Measurements from ENCODE around the gene ELOB. TPM values are rescaled to one million over a fixed set of nuclear protein-coding genes. Genes with fewer than 3 reads are reported as not detected.

The ELOB gene
- total and polyA plus RNA-seq, 2 of the 8 experiments (the other 6 are each of a cell fraction or from before 2014, with no cell fraction given): 237 to 1,357 TPM

GRCh38 chr16:2761886-2762583 lies 15.0 kb downstream of the ELOB start:
- H2BK20ac ChIP-seq (ENCODE audit: low read length): no peak overlapping the region
- DNase-seq (ENCODE audit: low read depth in 1 of 2, low spot score in 2 of 2): no peak
- no peak overlapping the region for H4K5ac ChIP-seq (ENCODE audit: insufficient read length, low read depth, low read length)
- H3K23ac ChIP-seq (ENCODE audit: insufficient read length): no peak overlapping the region
- peaks cover 16 to 29% of the 10 kb centered on the region in 2 experiments; a peak in 3 of 4 replicates for H3K9me3 ChIP-seq (ENCODE audit: insufficient read depth in 2 of 2, low read depth in 1 of 2, low read length in 1 of 2)
- 95% methylated on average over 42 of the region's 42 CpGs; no CpG with 5 or more reads in 1 of the 2 experiments for WGBS, 2 experiments (ENCODE audit: extremely low coverage in 1 of 2, insufficient coverage in 1 of 2, insufficient read length in 1 of 2, insufficient replicate concordance in 2 of 2, low coverage in 1 of 2, low lambda C conversion rate in 2 of 2, missing lambda C conversion rate in 1 of 2)
- peaks cover 7% of the 10 kb centered on the region for H3K79me1 ChIP-seq (ENCODE audit: low read depth, low read length)
- no peak for TF ChIP-seq HDAC6 (IDR thresholded peaks at IDR 0.05; ENCODE audit: low read depth, low read length)
- TF ChIP-seq RNF2 (IDR thresholded peaks at IDR 0.05; ENCODE audit: borderline replicate concordance, low read depth, low read length, missing control alignments, poor library complexity, severe bottlenecking): no peak
- peak; percentile 78; the same call in 1 of the 2 replicates for TF ChIP-seq KDM1A (IDR thresholded peaks at IDR 0.05; ENCODE audit: borderline replicate concordance, low read length)
- TF ChIP-seq POLR2A (IDR thresholded peaks at IDR 0.05; ENCODE audit: control extremely low read depth in 1 of 2, low read depth in 2 of 2, low read length in 2 of 2): peak in 1 of 2 experiments; percentile 37; a peak in 2 of 3 replicates
- no peak for TF ChIP-seq RBBP5 (IDR thresholded peaks at IDR 0.05; ENCODE audit: borderline replicate concordance, low read depth, low read length)
- TF ChIP-seq POLR2AphosphoS5 (IDR thresholded peaks at IDR 0.05; ENCODE audit: low read depth, low read length): peak; percentile 90
- TF ChIP-seq HDAC2 (IDR thresholded peaks at IDR 0.05; ENCODE audit: borderline replicate concordance in 1 of 2, low read depth in 2 of 2, low read length in 2 of 2): no peak
- peaks cover 80 to 100% (median 99%) of the 10 kb centered on the region in 4 experiments for H3K36me3 ChIP-seq (ENCODE audit: control insufficient read depth in 2 of 4, insufficient read depth in 4 of 4, low read length in 3 of 4)
- no peak overlapping the region for H4K91ac ChIP-seq (replicated peaks; ENCODE audit: insufficient read length, low read length)
- no peak overlapping the region for H2AFZ ChIP-seq (ENCODE audit: low read length)
- no peak overlapping the region; a peak in 1 of 4 replicates for H3K4me2 ChIP-seq (ENCODE audit: insufficient read depth in 1 of 2, low read depth in 2 of 2, low read length in 2 of 2)
- no peak for FAIRE-seq
- H3K14ac ChIP-seq (ENCODE audit: insufficient read length): no peak overlapping the region
- no peak overlapping the region for H3K56ac ChIP-seq (replicated peaks; ENCODE audit: insufficient read length, low read depth, low read length)
- no peak overlapping the region for H2BK15ac ChIP-seq (ENCODE audit: low read length)
- no peak overlapping the region for H2BK120ac ChIP-seq (replicated peaks; ENCODE audit: low read depth, low read length)
- H4K20me1 ChIP-seq (replicated peaks in 1 of 2; ENCODE audit: control insufficient read depth in 1 of 2, insufficient read depth in 2 of 2, low read length in 2 of 2): peaks cover 4 to 11% of the 10 kb centered on the region in 2 experiments
- no peak overlapping the region for H2BK12ac ChIP-seq (ENCODE audit: low read depth, low read length)
- H3K9ac ChIP-seq (replicated peaks in 1 of 4; ENCODE audit: extremely low read depth in 1 of 4, low read depth in 3 of 4, low read length in 3 of 4): no peak overlapping the region
- POLR2A ChIA-PET (ENCODE audit: partially characterized antibody): interaction anchor here (0.9 to 4.8 kb wide), 7 partner anchors 8 to 24 kb away, joined by 3 to 64 read pairs (median 4); partner anchors contain the start of gene SRRM2
- no peak overlapping the region for H3K27ac ChIP-seq (ENCODE audit: low read depth, low read length)
- peaks cover 17 to 99% of the 10 kb centered on the region in 2 experiments for H3K79me2 ChIP-seq (ENCODE audit: control insufficient read depth in 1 of 2, insufficient read depth in 2 of 2, low read length in 2 of 2)
- no peak overlapping the region for H3K18ac ChIP-seq (ENCODE audit: extremely low read depth, low read length)
- CTCF ChIA-PET (ENCODE audit: partially characterized antibody): no interaction called here
- H3K4me3 ChIP-seq (ENCODE audit: extremely low read depth in 1 of 4, insufficient read depth in 2 of 4, low read depth in 3 of 4, low read length in 4 of 4): no peak overlapping the region
- no peaks in the 10 kb centered on the region for H3K4me1 ChIP-seq (replicated peaks in 1 of 4; ENCODE audit: control insufficient read depth in 3 of 4, insufficient read depth in 4 of 4, low read length in 3 of 4)
- no peaks in the 10 kb centered on the region for H3K27me3 ChIP-seq (replicated peaks in 1 of 4; ENCODE audit: control insufficient read depth in 3 of 4, extremely low read depth in 1 of 4, insufficient read depth in 3 of 4, low read length in 3 of 4)
- H3K23me2 ChIP-seq (ENCODE audit: low read depth, low read length): no peaks in the 10 kb centered on the region
- H3K4ac ChIP-seq (replicated peaks; ENCODE audit: insufficient read length, low read depth, low read length): no peak overlapping the region
- H2AK5ac ChIP-seq (ENCODE audit: low read depth, low read length): no peak overlapping the region
- H4K8ac ChIP-seq (ENCODE audit: extremely low read depth, insufficient read depth, low read length): no peak overlapping the region
- no peak overlapping the region for H2BK5ac ChIP-seq (ENCODE audit: low read depth, low read length)
